Adipose tissue (tissue), 3 donors: ENCODE data around the gene SMR3B. TPM values are rescaled to one million over a fixed set of nuclear protein-coding genes. Genes with fewer than 3 reads are reported as not detected.

ENCODE experiments used
- H3K27ac ChIP-seq: one replicate; pipeline ENCODE4 v1.5.1; 2013; ENCODE audit warnings: low read depth, low read length
- WGBS, 3 donors: extraction: QIAGEN DNeasy Blood & Tissue Kit; methylation state at CpG; one replicate each; pipeline ENCODE4 v1.1.7; 2013; 5-methylcytosine and 5-hydroxymethylcytosine counted together
- polyA plus RNA-seq, 3 donors: library from polyadenylated mRNA; stranded (reverse); fragments of 200-250 nt; gene quantifications; one replicate each; pipeline ENCODE4 v1.2.3, GENCODE V29; 2013
- donor health status: healthy with polysubstance abuse.
- donor health status: Bipolar disorder and iron deficiency.
- donor health status: healthy.

The SMR3B gene
- polyA plus RNA-seq, 3 donors: not detected

- no peak overlapping the region for H3K27ac ChIP-seq
Measured at GRCh38 chr4:70426789-70427188, 43.9 kb downstream of the SMR3B start.

GRCh38 chr4:70437197-70437596, 54.3 kb downstream of the SMR3B start:
- H3K27ac ChIP-seq: no peak overlapping the region
- 56 to 63% (median 62%) methylated on average over 7 of the region's 7 CpGs for WGBS, 3 donors

Other genes starting within 250 kb of the SMR3B start
- gene PRR27, start 228.9 kb upstream of the SMR3B start, polyA plus RNA-seq: not detected
- gene ODAM, start 187.4 kb upstream of the SMR3B start, polyA plus RNA-seq: 1 to 10 TPM in 2 of 3 donors, under 1 TPM in 1; 0.08 to 1.3 (median 1.1) TPM
- under 1 TPM in 2 of 3 donors, not detected in 1; 0.24 to 0.60 TPM for gene FDCSP, start 157.0 kb upstream of the SMR3B start, polyA plus RNA-seq
- gene CSN3, start 140.5 kb upstream of the SMR3B start, polyA plus RNA-seq: not detected
- not detected for gene CABS1, start 48.1 kb upstream of the SMR3B start, polyA plus RNA-seq
- not detected for gene SMR3A, start 22.4 kb upstream of the SMR3B start, polyA plus RNA-seq
- not detected for gene OPRPN, start 14.8 kb downstream of the SMR3B start, polyA plus RNA-seq
- gene MUC7, start 89.1 kb downstream of the SMR3B start, polyA plus RNA-seq: not detected
- not detected for gene AMTN, start 135.4 kb downstream of the SMR3B start, polyA plus RNA-seq
- under 1 TPM in 1 of 3 donors, not detected in 2; 0.12 TPM for gene AMBN, start 209.1 kb downstream of the SMR3B start, polyA plus RNA-seq
- 1 to 10 TPM in 1 of 3 donors, under 1 TPM in 2; 0.04 to 1.4 (median 0.11) TPM for gene ENAM, start 245.6 kb downstream of the SMR3B start, polyA plus RNA-seq